ENCODE results near the gene RXRA.

GRCh38 chr9:134376386-134377142 lies 50.3 kb downstream of the RXRA start:
- TF ChIP-seq, protein P1, sequence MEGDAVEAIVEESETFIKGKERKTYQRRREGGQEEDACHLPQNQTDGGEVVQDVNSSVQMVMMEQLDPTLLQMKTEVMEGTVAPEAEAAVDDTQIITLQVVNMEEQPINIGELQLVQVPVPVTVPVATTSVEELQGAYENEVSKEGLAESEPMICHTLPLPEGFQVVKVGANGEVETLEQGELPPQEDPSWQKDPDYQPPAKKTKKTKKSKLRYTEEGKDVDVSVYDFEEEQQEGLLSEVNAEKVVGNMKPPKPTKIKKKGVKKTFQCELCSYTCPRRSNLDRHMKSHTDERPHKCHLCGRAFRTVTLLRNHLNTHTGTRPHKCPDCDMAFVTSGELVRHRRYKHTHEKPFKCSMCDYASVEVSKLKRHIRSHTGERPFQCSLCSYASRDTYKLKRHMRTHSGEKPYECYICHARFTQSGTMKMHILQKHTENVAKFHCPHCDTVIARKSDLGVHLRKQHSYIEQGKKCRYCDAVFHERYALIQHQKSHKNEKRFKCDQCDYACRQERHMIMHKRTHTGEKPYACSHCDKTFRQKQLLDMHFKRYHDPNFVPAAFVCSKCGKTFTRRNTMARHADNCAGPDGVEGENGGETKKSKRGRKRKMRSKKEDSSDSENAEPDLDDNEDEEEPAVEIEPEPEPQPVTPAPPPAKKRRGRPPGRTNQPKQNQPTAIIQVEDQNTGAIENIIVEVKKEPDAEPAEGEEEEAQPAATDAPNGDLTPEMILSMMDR (IDR thresholded peaks at IDR 0.05; ENCODE audit: insufficient read depth, low read depth, low read length), result no peak
- no peak for TF ChIP-seq EZH2 (IDR thresholded peaks at IDR 0.05; ENCODE audit: insufficient read depth, low read length)

All from astrocyte (in vitro differentiated cells and primary cell).